Pancreas (tissue), 10 donors: ENCODE data around the gene C16orf96. TPM values are rescaled to one million over a fixed set of nuclear protein-coding genes. Genes with fewer than 3 reads are reported as not detected.

Experiments
- ATAC-seq, 4 donors: fragments of 200-7000 bp; cut with Tn5 transposase; one replicate each; pipeline versions ENCODE4 v1.8.0 to v1.9.1; 2020; ENCODE audit warnings: mild to moderate bottlenecking in 4 of 4, moderate library complexity in 4 of 4
- DNase-seq, 6 donors: peaks; one replicate each; pipeline ENCODE4 v3.0.0-alpha.2; 2020
- FAIRE-seq: peaks from 2 replicates; lab custom pipeline; 2012; peaks lifted over from hg19 to GRCh38; lab: Jason Lieb, UNC
- H3K27ac ChIP-seq, 4 donors: fragments of 200-600 bp; sonication (generic); 1 replicate in 3 of 4; 2 replicates in 1 of 4; pipeline versions ENCODE4 v1.5.0 to v1.8.0; 2020
- H3K27me3 ChIP-seq, 4 donors: fragments of 200-600 bp; one replicate each; pipeline ENCODE4 v1.8.0; 2021
- H3K36me3 ChIP-seq, 3 donors: fragments of 200-600 bp; sonication (generic) in 1 of 3; one replicate each; pipeline versions ENCODE4 v1.5.0 to v1.8.0; 2020 to 2021
- H3K4me1 ChIP-seq, 3 donors: fragments of 200-600 bp; one replicate each; pipeline ENCODE4 v1.8.0; 2021
- H3K4me3 ChIP-seq, 4 donors: fragments of 200-600 bp; sonication (generic) in 2 of 4; one replicate each; pipeline versions ENCODE4 v1.5.0 to v1.8.0; 2020 to 2021
- H3K9me3 ChIP-seq, 4 donors: fragments of 200-600 bp; one replicate each; pipeline ENCODE4 v1.8.0; 2021
- WGBS, 2 donors: extraction: QIAGEN DNeasy Blood & Tissue Kit; methylation state at CpG; one replicate each; pipeline ENCODE4 v1.1.7; 2013; 5-methylcytosine and 5-hydroxymethylcytosine counted together
- intact Hi-C, 3 donors: fragments of 100-400 bp; cut with DNase I; formaldehyde crosslinking; loops; one replicate each; pipeline versions ENCODE4 v1.11.1 to v1.14.2; 2022
- polyA plus RNA-seq, 2 donors: library from polyadenylated mRNA; stranded (reverse); fragments of 200-250 nt; gene quantifications; one replicate each; pipeline ENCODE4 v1.2.3, GENCODE V29; 2013
- total RNA-seq, 6 donors: library from RNA; stranded (reverse); fragmentation: NEBNext Ultra II Directional in 4 of 6; extraction: Animal tissue kit (Norgen Biotek cat#: 25700) in 4 of 6; gene quantifications; one replicate each; pipeline versions ENCODE4 v1.2.1 to v1.2.4, GENCODE V29; 2021 to 2023
- TF ChIP-seq, protein P1 (sequence below), 4 donors: fragments of 200-600 bp; sonication (generic) in 3 of 4; IDR thresholded peaks; one replicate each; pipeline versions ENCODE4 v1.5.0 to v1.8.0; 2021; ENCODE audit warnings: antibody characterized with exemption in 4 of 4
- donor health status: healthy with polysubstance abuse.
- donor health status: DM: no; HTN: no; CAD: no; lungs with moderate emphysema.
- donor health status: DM: no; HTN: no; CAD: no.
- donor health status: control.
- donor health status: control.
- donor health status: Bipolar disorder and iron deficiency.
- donor health status: DM: yes; HTN: yes; CAD: no.
- donor health status: DM: no; HTN: no; CAD: no.
- donor health status: DM: no; HTN: no; CAD: no.
- donor health status: DM: yes; HTN: yes; CAD: no.

Gene C16orf96
- total RNA-seq, result under 1 TPM; 0.28 to 0.47 (median 0.34) TPM
- under 1 TPM; 0.30 to 0.31 TPM for polyA plus RNA-seq

DNA sequence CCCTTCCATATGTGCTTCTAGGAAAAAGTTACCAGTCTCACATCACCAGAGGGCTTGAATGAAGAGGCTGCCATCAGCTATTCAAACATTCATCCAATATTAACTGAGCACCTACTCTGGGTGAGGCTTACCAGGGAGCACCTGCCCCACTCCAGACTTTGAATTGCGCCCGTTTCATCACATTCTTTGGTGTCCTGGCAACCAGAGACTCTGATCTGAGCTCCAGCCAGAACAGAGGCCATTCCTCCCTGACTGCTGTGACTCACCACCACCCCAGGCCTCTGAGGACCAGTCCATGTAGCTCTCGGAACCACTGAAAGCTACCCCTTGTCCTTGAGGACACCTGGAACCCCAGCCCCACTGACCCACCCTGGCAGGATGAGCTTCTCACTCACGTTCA, at the start of gene C16orf96:
TSS of gene C16orf96 (plus strand) at position 229 of the 400 bp plus-strand sequence. CDS start at position 379, 150 bp downstream.
- no peaks in the 10 kb centered on the region for H3K27me3 ChIP-seq
- intact Hi-C loops, result no loop called here
- DNase-seq (no peak), FAIRE-seq (no peak), ATAC-seq (no peak)
- TF ChIP-seq, protein P1, sequence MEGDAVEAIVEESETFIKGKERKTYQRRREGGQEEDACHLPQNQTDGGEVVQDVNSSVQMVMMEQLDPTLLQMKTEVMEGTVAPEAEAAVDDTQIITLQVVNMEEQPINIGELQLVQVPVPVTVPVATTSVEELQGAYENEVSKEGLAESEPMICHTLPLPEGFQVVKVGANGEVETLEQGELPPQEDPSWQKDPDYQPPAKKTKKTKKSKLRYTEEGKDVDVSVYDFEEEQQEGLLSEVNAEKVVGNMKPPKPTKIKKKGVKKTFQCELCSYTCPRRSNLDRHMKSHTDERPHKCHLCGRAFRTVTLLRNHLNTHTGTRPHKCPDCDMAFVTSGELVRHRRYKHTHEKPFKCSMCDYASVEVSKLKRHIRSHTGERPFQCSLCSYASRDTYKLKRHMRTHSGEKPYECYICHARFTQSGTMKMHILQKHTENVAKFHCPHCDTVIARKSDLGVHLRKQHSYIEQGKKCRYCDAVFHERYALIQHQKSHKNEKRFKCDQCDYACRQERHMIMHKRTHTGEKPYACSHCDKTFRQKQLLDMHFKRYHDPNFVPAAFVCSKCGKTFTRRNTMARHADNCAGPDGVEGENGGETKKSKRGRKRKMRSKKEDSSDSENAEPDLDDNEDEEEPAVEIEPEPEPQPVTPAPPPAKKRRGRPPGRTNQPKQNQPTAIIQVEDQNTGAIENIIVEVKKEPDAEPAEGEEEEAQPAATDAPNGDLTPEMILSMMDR (IDR thresholded peaks at IDR 0.05), result no peak
- H3K4me3 ChIP-seq, result no peak within 1 kb of the TSS
- no peak within 1 kb of the TSS for H3K27ac ChIP-seq
- H3K36me3 ChIP-seq, result no peaks in the 10 kb centered on the region
- H3K4me1 ChIP-seq, result no peaks in the 10 kb centered on the region
- H3K9me3 ChIP-seq, result no peaks in the 10 kb centered on the region
- 85% methylated on average over 4 of the region's 4 CpGs for WGBS, 2 donors

DNA sequence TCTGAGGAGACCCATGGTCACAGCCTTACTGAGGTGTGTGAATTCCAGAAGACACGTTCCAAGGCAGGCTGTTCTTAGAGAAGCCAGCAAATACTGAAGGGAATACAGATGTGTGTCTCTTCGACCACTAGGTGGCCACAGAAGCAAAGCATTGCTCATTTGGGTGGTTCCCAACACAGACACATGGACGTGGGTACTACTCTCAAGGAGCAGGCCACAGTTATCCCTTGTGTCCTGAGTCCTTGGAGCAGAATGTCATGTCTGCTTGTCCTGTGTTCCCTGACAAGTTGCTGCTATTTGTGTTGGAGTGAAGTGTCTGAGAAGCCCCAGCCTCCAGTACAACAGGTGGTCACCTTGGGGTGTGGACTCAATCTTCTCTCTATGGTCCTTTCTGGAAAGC, 49.7 kb upstream of the C16orf96 start:
- TF ChIP-seq, protein P1 (IDR thresholded peaks at IDR 0.05), result peak; percentile 63 to 75 (median 74)
- H3K27me3 ChIP-seq, result no peaks in the 10 kb centered on the region
- 1 to 6% methylated on average over 3 of the region's 3 CpGs for WGBS, 2 donors
- FAIRE-seq (no peak), ATAC-seq (peak; percentile 75 to 87 (median 84)), DNase-seq (peak in 3 of 6 donors; percentile 52 to 72 (median 56))
- H3K36me3 ChIP-seq, result peaks cover 0 to 29% (median 13%) of the 10 kb centered on the region in 3 donors
- intact Hi-C loops, result no loop called here
- H3K4me1 ChIP-seq, result peaks cover 3 to 9% (median 4%) of the 10 kb centered on the region in 3 donors
- no peaks in the 10 kb centered on the region for H3K9me3 ChIP-seq
- no peak overlapping the region for H3K4me3 ChIP-seq
- no peak overlapping the region for H3K27ac ChIP-seq

DNA sequence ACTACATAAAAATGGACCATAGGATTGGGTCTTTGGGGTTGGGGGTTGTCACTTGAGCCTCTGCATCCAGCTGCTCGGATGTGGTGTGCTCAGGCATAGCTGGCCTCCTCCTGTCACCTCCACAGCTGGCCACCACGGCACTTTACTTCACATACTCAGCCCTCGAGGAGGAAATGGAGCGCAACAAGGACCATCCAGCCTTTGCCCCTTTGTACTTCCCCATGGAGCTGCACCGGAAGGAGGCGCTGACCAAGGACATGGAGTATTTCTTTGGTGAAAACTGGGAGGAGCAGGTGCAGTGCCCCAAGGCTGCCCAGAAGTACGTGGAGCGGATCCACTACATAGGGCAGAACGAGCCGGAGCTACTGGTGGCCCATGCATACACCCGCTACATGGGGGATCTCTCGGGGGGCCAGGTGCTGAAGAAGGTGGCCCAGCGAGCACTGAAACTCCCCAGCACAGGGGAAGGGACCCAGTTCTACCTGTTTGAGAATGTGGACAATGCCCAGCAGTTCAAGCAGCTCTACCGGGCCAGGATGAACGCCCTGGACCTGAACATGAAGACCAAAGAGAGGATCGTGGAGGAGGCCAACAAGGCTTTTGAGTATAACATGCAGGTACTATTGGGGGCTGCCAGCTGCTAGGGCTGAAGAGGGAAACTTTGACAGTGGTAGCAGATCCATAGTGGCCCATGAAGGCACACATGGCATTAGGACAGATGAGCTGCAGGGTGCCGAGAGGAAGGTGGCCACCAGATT, 48.4 kb upstream of the C16orf96 start:
- DNase-seq, result no peak
- 90% methylated on average over 17 of the region's 17 CpGs for WGBS, 2 donors
- H3K9me3 ChIP-seq, result no peaks in the 10 kb centered on the region
- H3K4me3 ChIP-seq, result no peak overlapping the region
- no peak for ATAC-seq
- H3K27ac ChIP-seq, result no peak overlapping the region
- intact Hi-C loops, result no loop called here
- FAIRE-seq, result no peak
- H3K27me3 ChIP-seq, result no peaks in the 10 kb centered on the region
- TF ChIP-seq, protein P1 (IDR thresholded peaks at IDR 0.05), result no peak
- H3K4me1 ChIP-seq, result peaks cover 0 to 3% (median 0%) of the 10 kb centered on the region in 3 donors
- H3K36me3 ChIP-seq, result peaks cover 3 to 39% (median 13%) of the 10 kb centered on the region in 3 donors

DNA sequence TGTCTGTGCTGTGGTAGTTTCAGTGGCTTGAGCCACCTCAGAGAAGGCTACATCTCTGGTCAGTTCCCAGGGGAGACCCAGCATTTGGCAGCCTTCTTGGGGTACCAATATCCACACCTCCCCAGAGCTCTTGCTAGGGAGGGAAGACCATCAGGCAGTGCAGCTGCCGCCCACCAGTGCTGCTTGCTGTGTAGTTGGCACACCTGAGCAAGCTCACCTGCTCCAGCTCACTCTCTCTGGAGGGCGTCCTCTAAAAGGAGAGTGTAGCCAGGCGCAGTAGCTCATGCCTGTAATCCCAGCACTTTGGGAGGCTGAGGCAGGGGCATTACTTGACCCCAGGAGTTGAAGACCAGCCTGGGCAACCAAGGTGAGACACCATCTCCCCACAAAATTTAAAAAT, 47.3 kb upstream of the C16orf96 start:
- Histone ChIP-seq H3K36me3 (peaks cover 3 to 39% (median 13%) of the 10 kb centered on the region in 3 donors), H3K4me1 (peaks cover 0 to 5% (median 0%) of the 10 kb centered on the region in 3 donors), H3K27me3 (no peaks in the 10 kb centered on the region), H3K27ac (no peak overlapping the region), H3K4me3 (no peak overlapping the region), H3K9me3 (no peaks in the 10 kb centered on the region)
- no peak for ATAC-seq
- FAIRE-seq, result no peak
- intact Hi-C loops, result no loop called here
- 89 to 90% methylated on average over 3 of the region's 3 CpGs for WGBS, 2 donors
- TF ChIP-seq, protein P1 (IDR thresholded peaks at IDR 0.05), result no peak
- DNase-seq, result no peak

DNA sequence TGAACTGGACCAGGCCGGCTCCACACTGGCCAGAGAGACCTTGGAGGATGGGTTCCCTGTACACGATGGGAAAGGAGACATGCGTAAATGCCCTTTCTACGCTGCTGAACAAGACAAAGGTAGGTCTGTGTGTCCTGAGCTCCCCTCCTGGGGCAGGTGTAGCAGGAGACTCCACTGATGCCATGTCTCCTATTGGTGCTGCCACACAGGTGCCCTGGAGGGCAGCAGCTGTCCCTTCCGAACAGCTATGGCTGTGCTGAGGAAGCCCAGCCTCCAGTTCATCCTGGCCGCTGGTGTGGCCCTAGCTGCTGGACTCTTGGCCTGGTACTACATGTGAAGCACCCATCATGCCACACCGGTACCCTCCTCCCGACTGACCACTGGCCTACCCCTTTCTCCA, 46.7 kb upstream of the C16orf96 start:
- TF ChIP-seq, protein P1 (IDR thresholded peaks at IDR 0.05), result no peak
- no peak for ATAC-seq
- no peaks in the 10 kb centered on the region for H3K27me3 ChIP-seq
- DNase-seq, result no peak
- peaks cover 3 to 39% (median 13%) of the 10 kb centered on the region in 3 donors for H3K36me3 ChIP-seq
- H3K9me3 ChIP-seq, result no peaks in the 10 kb centered on the region
- no peak for FAIRE-seq
- H3K4me3 ChIP-seq, result no peak overlapping the region
- peaks cover 0 to 6% (median 0%) of the 10 kb centered on the region in 3 donors for H3K4me1 ChIP-seq
- WGBS, 2 donors, result 87 to 88% methylated on average over 8 of the region's 8 CpGs
- intact Hi-C loops, result no loop called here
- H3K27ac ChIP-seq, result no peak overlapping the region
